ENCODE measurements around the gene GYS1.

GRCh38 chr19:48933382-48933932 is 59.7 kb downstream of the GYS1 start, which contains the start of gene DHDH:
- TF ChIP-seq CTCF (IDR thresholded peaks at IDR 0.05) (no peak), POLR2A (IDR thresholded peaks at IDR 0.05) (peak in 1 of 2 donors; percentile 52)

Data from tibial nerve (tissue), 3 donors.